Mesenchymal stem cell (in vitro differentiated cells and primary cell): Measurements from ENCODE around the gene MAP2K5.

Experiments used
- DNase-seq: peaks from one replicate; pipeline ENCODE4 v3.0.0-alpha.2; 2013
- H2AFZ ChIP-seq: one replicate; pipeline ENCODE4 v1.6.1; 2013; ENCODE audit warnings: low read depth, mild to moderate bottlenecking, control low read depth, inconsistent platforms, low read length, moderate library complexity
- H2AK5ac ChIP-seq: 2 replicates; pipeline ENCODE4 v1.6.1; 2013; ENCODE audit warnings: low read length, moderate library complexity, mild to moderate bottlenecking, inconsistent platforms; ENCODE audit not compliant: severe bottlenecking
- H2BK120ac ChIP-seq: one replicate; pipeline ENCODE4 v1.6.1; 2013; ENCODE audit warnings: low read depth, mild to moderate bottlenecking, inconsistent platforms, low read length, moderate library complexity
- H2BK12ac ChIP-seq, 2 experiments: one replicate each; pipeline ENCODE4 v1.6.1; 2013; ENCODE audit warnings: inconsistent platforms in 2 of 2, low read length in 2 of 2, mild to moderate bottlenecking in 2 of 2, moderate library complexity in 2 of 2, control low read depth in 1 of 2
- H2BK15ac ChIP-seq: one replicate; pipeline ENCODE4 v1.6.1; 2013; ENCODE audit warnings: mild to moderate bottlenecking, low read depth, inconsistent platforms; ENCODE audit not compliant: poor library complexity, severe bottlenecking
- H2BK5ac ChIP-seq: 2 replicates; pipeline ENCODE4 v1.6.1; 2013; ENCODE audit warnings: low read depth, mild to moderate bottlenecking, low read length, control low read depth, inconsistent platforms; ENCODE audit not compliant: poor library complexity, severe bottlenecking
- H3K14ac ChIP-seq, 2 experiments: one replicate each; pipeline ENCODE4 v1.6.1; 2013; ENCODE audit warnings: inconsistent platforms in 2 of 2, low read length in 2 of 2, control low read depth in 1 of 2, mild to moderate bottlenecking in 1 of 2, moderate library complexity in 1 of 2
- H3K18ac ChIP-seq, 2 experiments: one replicate each; pipeline ENCODE4 v1.6.1; 2013; ENCODE audit warnings: inconsistent platforms in 2 of 2, low read length in 2 of 2, control low read depth in 1 of 2, low read depth in 1 of 2, mild to moderate bottlenecking in 1 of 2
- H3K23ac ChIP-seq, 2 experiments: one replicate each; pipeline ENCODE4 v1.6.1; 2013; ENCODE audit warnings: inconsistent platforms in 2 of 2, low read length in 2 of 2, mild to moderate bottlenecking in 2 of 2, moderate library complexity in 2 of 2, control low read depth in 1 of 2
- H3K27ac ChIP-seq: 2 replicates; pipeline ENCODE4 v1.5.1; 2013; ENCODE audit warnings: mild to moderate bottlenecking, moderate library complexity, low read length, control low read depth, inconsistent platforms; ENCODE audit not compliant: poor library complexity, severe bottlenecking
- H3K27me3 ChIP-seq, 2 experiments: 2 replicates each; pipeline versions ENCODE4 v1.6.1 to v1.7.0; 2013; ENCODE audit warnings: low read length in 2 of 2, mild to moderate bottlenecking in 2 of 2, moderate library complexity in 2 of 2, control low read depth in 1 of 2, inconsistent platforms in 1 of 2; ENCODE audit not compliant: control insufficient read depth in 1 of 2, insufficient read depth in 1 of 2
- H3K36me3 ChIP-seq, 2 experiments: 2 replicates each; pipeline versions ENCODE4 v1.6.1 to v1.7.0; 2013; ENCODE audit warnings: low read length in 2 of 2, control low read depth in 1 of 2, inconsistent platforms in 1 of 2, low read depth in 1 of 2, mild to moderate bottlenecking in 1 of 2; ENCODE audit not compliant: insufficient read depth in 2 of 2, control insufficient read depth in 1 of 2
- H3K4ac ChIP-seq, 2 experiments: one replicate each; pipeline ENCODE4 v1.6.1; 2013; ENCODE audit warnings: inconsistent platforms in 2 of 2, low read length in 2 of 2, mild to moderate bottlenecking in 2 of 2, moderate library complexity in 2 of 2, control low read depth in 1 of 2, low read depth in 1 of 2
- H3K4me1 ChIP-seq: 2 replicates; pipeline ENCODE4 v1.6.1; 2013; ENCODE audit warnings: low read depth, low read length, control low read depth; ENCODE audit not compliant: control insufficient read depth, insufficient read depth
- H3K4me2 ChIP-seq: 2 replicates; pipeline ENCODE4 v1.6.1; 2013; ENCODE audit warnings: low read length, mild to moderate bottlenecking, inconsistent platforms; ENCODE audit not compliant: poor library complexity, severe bottlenecking
- H3K4me3 ChIP-seq, 2 experiments: 2 replicates each; pipeline versions ENCODE4 v1.5.1 to v1.7.0; 2013; ENCODE audit warnings: low read length in 2 of 2, mild to moderate bottlenecking in 2 of 2, control low read depth in 1 of 2, low read depth in 1 of 2; ENCODE audit not compliant: insufficient read depth in 1 of 2
- H3K79me1 ChIP-seq: replicated peaks from 2 replicates; pipeline ENCODE4 v1.6.1; 2013; ENCODE audit warnings: mild to moderate bottlenecking, control low read depth, low read length, inconsistent platforms; ENCODE audit not compliant: poor library complexity, severe bottlenecking
- H3K9ac ChIP-seq: 2 replicates; pipeline ENCODE4 v1.7.0; 2013; ENCODE audit warnings: mild to moderate bottlenecking, low read length, moderate library complexity
- H3K9me3 ChIP-seq: 2 replicates; pipeline ENCODE4 v1.7.0; 2013; ENCODE audit warnings: mild to moderate bottlenecking, low read length; ENCODE audit not compliant: control insufficient read depth
- H4K8ac ChIP-seq: one replicate; pipeline ENCODE4 v1.6.1; 2013; ENCODE audit warnings: inconsistent platforms, mild to moderate bottlenecking, low read length, moderate library complexity
- H4K91ac ChIP-seq: one replicate; pipeline ENCODE4 v1.6.1; 2013; ENCODE audit warnings: mild to moderate bottlenecking, low read length, inconsistent platforms
- WGBS: methylation state at CpG from one replicate; pipeline ENCODE4 v1.1.7; 2013; ENCODE audit warnings: mixed read lengths; 5-methylcytosine and 5-hydroxymethylcytosine counted together

MAP2K5 gene

DNA sequence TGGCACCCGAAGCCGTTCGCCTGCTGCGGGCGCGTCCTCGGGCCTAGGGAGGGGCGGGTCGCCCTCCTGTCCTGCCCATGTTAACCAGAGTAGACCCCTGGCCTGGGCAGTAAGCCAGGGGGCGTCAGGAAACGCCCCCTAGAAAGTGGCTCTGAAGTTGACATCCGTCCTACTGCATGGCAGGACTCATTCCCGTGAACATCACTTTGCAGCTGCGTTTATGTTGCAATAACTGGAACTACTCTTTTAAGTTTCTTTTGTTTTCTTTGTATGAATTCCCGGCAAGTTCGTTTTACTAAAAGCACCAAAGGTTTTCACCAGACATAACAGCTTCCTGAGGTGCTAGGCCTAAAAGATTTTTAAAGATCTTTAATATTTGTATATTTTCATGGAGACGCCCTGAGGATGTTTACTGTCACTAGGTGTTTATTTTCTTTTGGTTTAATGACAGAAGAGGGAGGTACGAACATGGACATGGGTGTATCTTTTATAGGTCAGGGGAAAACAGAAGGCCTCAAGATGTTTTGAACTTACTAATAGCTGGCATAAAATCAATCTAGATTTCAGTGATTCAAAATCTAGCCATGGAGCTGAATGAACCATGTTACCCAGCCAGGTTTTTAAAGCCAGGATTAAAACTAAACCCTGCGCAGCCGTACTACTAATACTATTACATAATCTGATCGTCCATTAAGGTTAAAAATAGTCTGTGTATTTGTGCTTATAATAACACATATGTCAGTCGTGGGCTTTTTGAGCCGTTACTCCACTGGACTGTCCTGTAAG is 20.5 kb upstream of the MAP2K5 start:
- Histone ChIP-seq H2BK5ac (peak overlapping the region; percentile 61), H3K27me3 (no peaks in the 10 kb centered on the region), H2AK5ac (no peak overlapping the region), H3K9ac (peak overlapping the region; percentile 98), H2AFZ (peak overlapping the region; percentile 91), H3K36me3 (peaks cover 0 to 21% of the 10 kb centered on the region in 2 experiments), H3K4ac (peak overlapping the region; percentile 94 to 97), H3K18ac (peak overlapping the region; percentile 98 to 100), H2BK120ac (peak overlapping the region; percentile 61), H4K8ac (peak overlapping the region; percentile 98), H3K14ac (peak overlapping the region; percentile 86 to 100), H2BK12ac (peak overlapping the region in 1 of 2 experiments; percentile 52), H3K27ac (peak overlapping the region; percentile 76), H3K4me1 (peaks cover 6% of the 10 kb centered on the region), H2BK15ac (peak overlapping the region; percentile 93), H3K79me1 (peaks cover 9% of the 10 kb centered on the region), H3K9me3 (no peaks in the 10 kb centered on the region), H3K4me3 (peak overlapping the region; percentile 93 to 97), H4K91ac (peak overlapping the region; percentile 98), H3K4me2 (peak overlapping the region; percentile 96), H3K23ac (peak overlapping the region in 1 of 2 experiments; percentile 97)
- 6% methylated on average over 17 of the region's 23 CpGs for WGBS
- peak; percentile 55 for DNase-seq

DNA sequence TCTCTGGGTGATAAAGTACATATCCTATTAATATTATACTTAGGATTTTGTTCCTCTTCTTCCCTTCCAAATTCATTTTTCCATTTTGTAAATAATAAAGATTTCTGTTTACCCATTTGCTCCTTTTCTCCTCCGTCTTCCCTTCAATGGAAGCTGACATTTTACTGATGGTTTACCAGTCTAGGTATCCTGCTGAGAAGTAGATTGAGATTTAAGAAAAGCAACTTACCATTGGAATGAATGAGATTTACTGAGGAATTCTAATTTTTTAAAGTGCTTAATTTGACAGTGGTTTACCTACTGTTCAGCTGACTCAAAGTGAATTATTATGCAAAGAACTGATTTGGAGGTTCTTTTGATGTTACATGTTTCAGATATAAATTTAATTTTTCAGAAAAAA is 19.2 kb upstream of the MAP2K5 start:
- Histone ChIP-seq H2BK120ac (no peak overlapping the region), H3K4me3 (peak overlapping the region in 1 of 2 experiments; percentile 97), H2AK5ac (no peak overlapping the region), H3K27ac (no peak overlapping the region), H3K14ac (no peak overlapping the region), H3K18ac (no peak overlapping the region), H3K9ac (peak overlapping the region; percentile 98), H2BK15ac (no peak overlapping the region), H3K4ac (no peak overlapping the region), H3K4me2 (no peak overlapping the region), H4K8ac (no peak overlapping the region), H3K36me3 (peaks cover 0 to 24% of the 10 kb centered on the region in 2 experiments), H2BK5ac (no peak overlapping the region), H2AFZ (no peak overlapping the region), H3K79me1 (peaks cover 9% of the 10 kb centered on the region), H3K23ac (no peak overlapping the region), H3K4me1 (peaks cover 6% of the 10 kb centered on the region), H2BK12ac (no peak overlapping the region), H3K9me3 (no peaks in the 10 kb centered on the region), H3K27me3 (no peaks in the 10 kb centered on the region), H4K91ac (no peak overlapping the region)
- DNase-seq, result no peak
- WGBS, result no CpG with 5 or more reads among the region's 1 CpG

DNA sequence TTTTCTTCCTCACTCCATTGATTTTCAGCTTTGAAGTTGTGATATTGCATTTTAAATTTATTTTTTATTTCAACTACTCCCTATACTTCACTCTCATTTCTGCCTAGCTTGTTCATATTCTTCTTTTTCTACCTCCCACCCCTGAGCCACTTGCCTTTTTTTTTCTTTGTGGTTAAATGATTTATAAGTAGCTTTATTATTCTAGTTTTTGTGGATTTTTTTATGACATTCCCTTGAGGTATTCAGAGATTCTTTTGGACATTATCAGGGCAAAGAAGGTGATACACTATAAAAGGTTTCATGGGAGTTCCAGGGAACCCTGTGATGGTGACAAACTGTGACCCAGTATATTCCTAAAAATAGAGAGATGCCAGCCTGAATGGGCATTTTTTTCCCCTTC is 18.3 kb upstream of the MAP2K5 start:
- Histone ChIP-seq H3K27me3 (no peaks in the 10 kb centered on the region), H3K9ac (peak overlapping the region; percentile 98), H3K36me3 (peaks cover 0 to 30% of the 10 kb centered on the region in 2 experiments), H2AK5ac (no peak overlapping the region), H3K23ac (no peak overlapping the region), H2BK5ac (no peak overlapping the region), H2BK120ac (no peak overlapping the region), H4K8ac (no peak overlapping the region), H2AFZ (no peak overlapping the region), H2BK15ac (no peak overlapping the region), H3K4me3 (peak overlapping the region in 1 of 2 experiments; percentile 97), H4K91ac (no peak overlapping the region), H3K27ac (no peak overlapping the region), H3K79me1 (peaks cover 9% of the 10 kb centered on the region), H2BK12ac (no peak overlapping the region), H3K18ac (no peak overlapping the region), H3K14ac (no peak overlapping the region), H3K4me2 (peak overlapping the region; percentile 29), H3K9me3 (no peaks in the 10 kb centered on the region), H3K4ac (no peak overlapping the region), H3K4me1 (peaks cover 6% of the 10 kb centered on the region)
- no peak for DNase-seq

DNA sequence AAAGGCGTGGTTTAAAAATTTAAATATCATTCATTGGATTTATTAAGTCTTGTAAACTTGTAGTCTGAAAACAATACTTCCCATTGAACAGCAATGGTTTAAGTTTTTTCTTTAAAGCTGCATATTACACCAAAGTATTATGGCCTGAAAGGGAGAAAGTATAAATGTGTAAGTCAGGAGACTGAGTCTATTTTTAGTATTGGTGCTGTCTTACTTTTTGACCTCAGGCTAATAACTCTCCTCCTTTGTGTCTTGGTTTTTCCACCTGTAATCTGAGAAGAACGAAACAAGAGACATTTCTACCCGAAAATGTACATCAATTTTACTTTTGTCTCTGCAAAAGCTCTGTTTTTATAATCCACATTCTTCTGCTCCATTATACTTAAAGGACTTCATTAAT is 14.0 kb upstream of the MAP2K5 start:
- Histone ChIP-seq H3K4me3 (no peak overlapping the region), H2BK5ac (no peak overlapping the region), H4K8ac (no peak overlapping the region), H3K4me2 (no peak overlapping the region), H3K14ac (no peak overlapping the region), H2BK12ac (no peak overlapping the region), H3K79me1 (peaks cover 3% of the 10 kb centered on the region), H3K36me3 (peaks cover 0 to 38% of the 10 kb centered on the region in 2 experiments), H2AFZ (no peak overlapping the region), H3K9me3 (no peaks in the 10 kb centered on the region), H3K4me1 (no peaks in the 10 kb centered on the region), H3K18ac (no peak overlapping the region), H2BK120ac (no peak overlapping the region), H3K27me3 (no peaks in the 10 kb centered on the region), H2BK15ac (no peak overlapping the region), H3K4ac (no peak overlapping the region), H3K9ac (no peak overlapping the region), H3K23ac (no peak overlapping the region), H3K27ac (no peak overlapping the region), H2AK5ac (no peak overlapping the region), H4K91ac (no peak overlapping the region)
- DNase-seq, result no peak
- WGBS, result 95% methylated on average over 2 of the region's 3 CpGs
